IMR-90 (cell line): ENCODE measurements around the gene SLC35E3.

ENCODE experiments used
- NFE2L2 ChIP-seq: fragments of 150-350 bp; IDR thresholded peaks from 2 replicates; pipeline ENCODE4 v1.6.1; 2016; ENCODE audit warnings: low read depth, mild to moderate bottlenecking, low read length
- POLR2A ChIP-seq: IDR thresholded peaks from 2 replicates; pipeline ENCODE4 v1.6.1; 2012; ENCODE audit warnings: mild to moderate bottlenecking, low read depth, low read length
- RAD21 ChIP-seq: IDR thresholded peaks from 2 replicates; pipeline ENCODE4 v1.6.1; 2012; ENCODE audit warnings: low read length, improper control_type of control experiment
- RCOR1 ChIP-seq: IDR thresholded peaks from 2 replicates; pipeline ENCODE4 v1.6.1; 2012; ENCODE audit warnings: mild to moderate bottlenecking, low read length, improper control_type of control experiment; ENCODE audit not compliant: insufficient replicate concordance
- RFX5 ChIP-seq: IDR thresholded peaks from 2 replicates; pipeline ENCODE4 v1.8.0; 2012; ENCODE audit warnings: low read depth, mild to moderate bottlenecking, low read length, moderate library complexity
- TF ChIP-seq, protein P1 (sequence below): conservative IDR thresholded peaks from 2 replicates; pipeline ENCODE4 v1.5.1; 2012; ENCODE audit warnings: mild to moderate bottlenecking, low read depth, low read length, improper control_type of control experiment
- TF ChIP-seq, protein P2 (sequence below): fragments of 150-350 bp; IDR thresholded peaks from 2 replicates; pipeline ENCODE4 v1.6.1; 2017; ENCODE audit warnings: mild to moderate bottlenecking, antibody characterized with exemption, low read length, low read depth

DNA sequence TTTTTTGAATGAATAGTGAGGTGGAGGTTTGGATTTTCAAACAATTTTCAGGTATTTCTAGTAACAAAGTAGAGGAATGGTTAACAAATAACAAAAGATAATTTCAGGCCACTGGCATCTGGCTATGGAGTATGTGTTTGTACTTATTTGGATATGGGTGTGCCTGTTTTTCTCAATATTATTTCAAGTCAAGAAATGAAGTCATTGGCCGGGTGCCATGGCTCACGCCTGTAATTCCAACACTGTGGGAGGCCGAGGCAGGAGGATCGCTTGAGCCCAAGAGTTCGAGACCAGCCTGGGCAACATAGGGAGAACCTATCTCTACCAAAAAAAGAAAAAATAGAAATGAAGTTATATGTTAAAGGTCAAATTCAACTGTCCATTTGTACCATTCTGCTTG is 13.9 kb downstream of the SLC35E3 start:
- TF ChIP-seq, protein P1, sequence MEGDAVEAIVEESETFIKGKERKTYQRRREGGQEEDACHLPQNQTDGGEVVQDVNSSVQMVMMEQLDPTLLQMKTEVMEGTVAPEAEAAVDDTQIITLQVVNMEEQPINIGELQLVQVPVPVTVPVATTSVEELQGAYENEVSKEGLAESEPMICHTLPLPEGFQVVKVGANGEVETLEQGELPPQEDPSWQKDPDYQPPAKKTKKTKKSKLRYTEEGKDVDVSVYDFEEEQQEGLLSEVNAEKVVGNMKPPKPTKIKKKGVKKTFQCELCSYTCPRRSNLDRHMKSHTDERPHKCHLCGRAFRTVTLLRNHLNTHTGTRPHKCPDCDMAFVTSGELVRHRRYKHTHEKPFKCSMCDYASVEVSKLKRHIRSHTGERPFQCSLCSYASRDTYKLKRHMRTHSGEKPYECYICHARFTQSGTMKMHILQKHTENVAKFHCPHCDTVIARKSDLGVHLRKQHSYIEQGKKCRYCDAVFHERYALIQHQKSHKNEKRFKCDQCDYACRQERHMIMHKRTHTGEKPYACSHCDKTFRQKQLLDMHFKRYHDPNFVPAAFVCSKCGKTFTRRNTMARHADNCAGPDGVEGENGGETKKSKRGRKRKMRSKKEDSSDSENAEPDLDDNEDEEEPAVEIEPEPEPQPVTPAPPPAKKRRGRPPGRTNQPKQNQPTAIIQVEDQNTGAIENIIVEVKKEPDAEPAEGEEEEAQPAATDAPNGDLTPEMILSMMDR = no peak
- TF ChIP-seq NFE2L2 (no peak), RFX5 (no peak), POLR2A (no peak), RCOR1 (no peak), RAD21 (no peak)
- TF ChIP-seq, protein P2, sequence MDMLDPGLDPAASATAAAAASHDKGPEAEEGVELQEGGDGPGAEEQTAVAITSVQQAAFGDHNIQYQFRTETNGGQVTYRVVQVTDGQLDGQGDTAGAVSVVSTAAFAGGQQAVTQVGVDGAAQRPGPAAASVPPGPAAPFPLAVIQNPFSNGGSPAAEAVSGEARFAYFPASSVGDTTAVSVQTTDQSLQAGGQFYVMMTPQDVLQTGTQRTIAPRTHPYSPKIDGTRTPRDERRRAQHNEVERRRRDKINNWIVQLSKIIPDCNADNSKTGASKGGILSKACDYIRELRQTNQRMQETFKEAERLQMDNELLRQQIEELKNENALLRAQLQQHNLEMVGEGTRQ = no peak
